ENCODE results near the gene RPL22L1.
"Not testable (repeated sequence)": the region's sequence is repeated elsewhere in the genome, so short reads cannot be mapped to it uniquely, and the experiment has no call there.

Gene RPL22L1

GRCh38 chr3:170869645-170870593, at the start of gene RPL22L1:
RPL22L1 (minus strand) TSS chr3:170870195; CDS start chr3:170870167, 28 bp downstream.
- DNase-seq, result no peak

- no peak for DNase-seq
Observed at GRCh38 chr3:170918715-170919114, 48.7 kb upstream of the RPL22L1 start.

- no peak for DNase-seq
Observed at GRCh38 chr3:170914690-170915089, 44.7 kb upstream of the RPL22L1 start.

- DNase-seq, result no peak
Observed at GRCh38 chr3:170914212-170914611, 44.2 kb upstream of the RPL22L1 start.

GRCh38 chr3:170911051-170911450, 41.1 kb upstream of the RPL22L1 start:
- DNase-seq, result no peak

GRCh38 chr3:170910542-170910941, 40.5 kb upstream of the RPL22L1 start:
- no peak for DNase-seq

- DNase-seq, result peak; percentile 7
Observed at GRCh38 chr3:170909129-170909903, 39.3 kb upstream of the RPL22L1 start.

- DNase-seq, result peak; percentile 89
Observed at GRCh38 chr3:170908235-170909116, 38.5 kb upstream of the RPL22L1 start, which contains the start of gene EIF5A2. EIF5A2 (minus strand) TSS chr3:170908637; CDS start chr3:170907806, 831 bp downstream.

GRCh38 chr3:170907637-170908234, 37.7 kb upstream of the RPL22L1 start:
- DNase-seq, result no peak

GRCh38 chr3:170905862-170906261, 35.9 kb upstream of the RPL22L1 start:
- no peak for DNase-seq

GRCh38 chr3:170903123-170903522, 33.1 kb upstream of the RPL22L1 start:
- no peak for DNase-seq

GRCh38 chr3:170899455-170899854, 29.5 kb upstream of the RPL22L1 start:
- no peak for DNase-seq

- no peak for DNase-seq
Observed at GRCh38 chr3:170897978-170898377, 28.0 kb upstream of the RPL22L1 start.

GRCh38 chr3:170897199-170897598, 27.2 kb upstream of the RPL22L1 start:
- DNase-seq, result not testable (repeated sequence)

- no peak for DNase-seq
Observed at GRCh38 chr3:170896781-170897180, 26.8 kb upstream of the RPL22L1 start.

GRCh38 chr3:170896333-170896732, 26.3 kb upstream of the RPL22L1 start:
- DNase-seq, result not testable (repeated sequence)

- no peak for DNase-seq
Observed at GRCh38 chr3:170893895-170894294, 23.9 kb upstream of the RPL22L1 start.

- no peak for DNase-seq
Observed at GRCh38 chr3:170889630-170890029, 19.6 kb upstream of the RPL22L1 start.

GRCh38 chr3:170889132-170889531, 19.1 kb upstream of the RPL22L1 start:
- no peak for DNase-seq

GRCh38 chr3:170884109-170884930, 14.3 kb upstream of the RPL22L1 start:
- not testable (repeated sequence) for DNase-seq

- DNase-seq, result not testable (repeated sequence)
Observed at GRCh38 chr3:170878688-170879087, 8.7 kb upstream of the RPL22L1 start.

Measured in amniotic stem cell (primary cell).